SK-N-MC (cell line): ENCODE data around the gene ZNF407.

ENCODE experiments used
- EZH2 ChIP-seq: fragments of 200-600 bp; sonication (generic); IDR thresholded peaks from one replicate; pipeline ENCODE4 v1.6.1; 2017; ENCODE audit warnings: antibody characterized with exemption
- FOXP2 ChIP-seq: optimal IDR thresholded peaks from 2 replicates; pipeline ENCODE3; 2011; ENCODE audit warnings: mild to moderate bottlenecking, moderate library complexity; ENCODE audit not compliant: insufficient read depth; ENCODE audit errors: extremely low read length, control extremely low read depth
- POLR2AphosphoS5 ChIP-seq: IDR thresholded peaks from 2 replicates; pipeline ENCODE4 v1.6.1; 2012; ENCODE audit warnings: mild to moderate bottlenecking, low read depth, low read length, borderline replicate concordance

DNA sequence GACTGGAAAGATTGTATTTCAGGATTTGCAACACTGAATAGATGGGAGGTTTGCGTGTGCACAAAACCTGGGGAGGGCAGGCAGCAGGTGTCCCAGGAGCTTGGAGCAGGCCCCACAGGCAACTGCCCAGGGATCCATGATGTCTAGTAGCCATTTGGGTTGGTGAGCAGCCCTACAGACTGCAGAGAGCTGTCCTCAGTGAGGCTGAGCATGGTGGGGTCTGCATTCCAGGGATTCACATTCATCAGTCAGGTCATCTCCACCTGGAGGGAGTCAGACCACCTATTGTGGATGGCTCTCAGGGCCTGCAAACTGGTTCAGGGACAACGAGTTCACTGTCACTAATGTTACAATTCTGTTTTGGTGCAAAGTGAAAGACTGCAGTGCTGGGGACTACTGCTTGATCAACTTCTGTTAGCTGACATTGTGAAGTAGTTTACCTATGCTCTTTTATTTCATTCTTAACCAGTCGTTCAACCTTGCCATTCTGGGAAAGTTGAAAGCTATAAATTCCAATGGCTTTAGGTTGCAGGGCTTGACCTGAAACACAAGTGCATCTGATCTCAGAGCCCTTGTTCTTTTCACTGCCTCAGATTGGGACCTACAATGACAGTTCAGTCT lies 222.6 kb downstream of the ZNF407 start:
- no peak for TF ChIP-seq POLR2AphosphoS5
- no peak for TF ChIP-seq EZH2
- no peak for TF ChIP-seq FOXP2
